HTERT RPE-1 (cell line): ENCODE data around the gene NUP42.
"Not testable (repeated sequence)": the region's sequence is repeated elsewhere in the genome, so short reads cannot be mapped to it uniquely, and the experiment has no call there.

Experiments
- in situ Hi-C: fragments of 300-500 bp; cut with MboI; formaldehyde crosslinking; loops from 4 replicates; pipeline ENCODE4 v1.14.3; 2020; ENCODE audit warnings: low sequenced_read_pairs

The NUP42 gene, protein sequence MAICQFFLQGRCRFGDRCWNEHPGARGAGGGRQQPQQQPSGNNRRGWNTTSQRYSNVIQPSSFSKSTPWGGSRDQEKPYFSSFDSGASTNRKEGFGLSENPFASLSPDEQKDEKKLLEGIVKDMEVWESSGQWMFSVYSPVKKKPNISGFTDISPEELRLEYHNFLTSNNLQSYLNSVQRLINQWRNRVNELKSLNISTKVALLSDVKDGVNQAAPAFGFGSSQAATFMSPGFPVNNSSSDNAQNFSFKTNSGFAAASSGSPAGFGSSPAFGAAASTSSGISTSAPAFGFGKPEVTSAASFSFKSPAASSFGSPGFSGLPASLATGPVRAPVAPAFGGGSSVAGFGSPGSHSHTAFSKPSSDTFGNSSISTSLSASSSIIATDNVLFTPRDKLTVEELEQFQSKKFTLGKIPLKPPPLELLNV

GRCh38 chr7:23181684-23182553 lies at the start of gene NUP42:
TSS of gene NUP42 (plus strand) at chr7:23182048. CDS start at chr7:23182086, 38 bp downstream.
- in situ Hi-C loops, result no loop called here

GRCh38 chr7:23133797-23134196 lies 48.1 kb upstream of the NUP42 start:
- in situ Hi-C loops, result no loop called here

- in situ Hi-C loops, result no loop called here
Measured at GRCh38 chr7:23135755-23136154, 46.1 kb upstream of the NUP42 start.

DNA sequence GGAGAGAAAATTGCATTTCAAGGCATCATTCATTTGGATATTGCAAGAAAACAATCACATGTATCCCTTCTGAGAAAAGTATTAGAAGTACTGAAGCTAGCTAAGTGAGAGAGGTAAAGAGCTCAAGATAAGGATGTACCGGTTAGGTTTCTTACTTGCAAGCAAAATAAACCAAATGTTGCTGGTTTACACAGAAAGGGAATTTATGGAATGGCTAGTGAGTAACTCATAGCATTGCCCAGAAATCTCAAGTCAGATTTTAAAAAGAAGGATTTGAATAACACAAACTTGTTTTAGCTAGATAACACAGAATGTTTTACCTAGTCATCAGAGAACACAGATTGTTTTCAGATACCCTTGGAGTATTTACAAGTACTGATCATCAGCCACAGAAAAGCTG lies 45.6 kb upstream of the NUP42 start:
- in situ Hi-C loops, result no loop called here

DNA sequence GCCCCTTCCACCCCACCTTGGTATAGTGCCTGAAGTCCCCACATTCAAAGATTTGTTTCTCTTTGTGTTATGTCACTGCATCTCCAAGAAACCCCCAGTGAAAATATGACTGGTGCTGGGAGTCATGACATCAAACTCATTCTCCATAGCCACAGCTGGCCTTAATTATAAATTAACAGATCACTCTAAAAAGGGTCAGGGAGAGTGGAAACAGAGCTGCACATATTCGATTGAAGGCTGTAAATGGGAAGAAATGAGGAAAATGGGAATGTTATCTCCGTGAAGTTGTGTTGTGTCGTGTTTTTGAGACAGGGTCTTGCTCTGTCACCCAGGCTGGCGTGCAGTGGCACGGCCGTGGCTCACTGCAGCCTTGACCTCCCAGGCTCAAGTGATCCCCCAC lies 24.2 kb upstream of the NUP42 start:
- in situ Hi-C loops, result no loop called here

- in situ Hi-C loops, result no loop called here
Measured at GRCh38 chr7:23158546-23158945, 23.3 kb upstream of the NUP42 start.

GRCh38 chr7:23161482-23161881 lies 20.4 kb upstream of the NUP42 start:
- in situ Hi-C loops, result no loop called here

- in situ Hi-C loops, result no loop called here
Measured at GRCh38 chr7:23164846-23165245, 17.0 kb upstream of the NUP42 start.

DNA sequence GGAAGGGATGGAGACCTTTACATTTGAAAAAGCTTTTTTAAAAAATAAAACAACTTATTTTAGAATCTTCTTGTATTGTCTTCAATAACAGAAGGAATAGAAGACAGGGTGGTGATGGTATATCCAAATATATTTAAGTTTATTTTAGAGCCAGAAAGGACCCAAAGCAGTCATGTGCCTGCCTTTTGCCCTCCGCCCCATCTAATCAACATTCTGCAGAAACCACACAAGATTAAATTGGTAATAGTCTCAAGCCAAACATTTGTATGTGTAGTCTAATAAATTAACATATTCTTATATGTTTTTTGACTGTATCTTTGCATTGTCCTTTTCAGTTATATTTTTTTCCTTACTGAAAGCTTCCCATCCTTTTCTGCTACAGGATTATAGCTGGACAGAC lies 16.5 kb upstream of the NUP42 start:
- in situ Hi-C loops, result no loop called here

- in situ Hi-C loops, result no loop called here
Measured at GRCh38 chr7:23167691-23168090, 14.2 kb upstream of the NUP42 start.

DNA sequence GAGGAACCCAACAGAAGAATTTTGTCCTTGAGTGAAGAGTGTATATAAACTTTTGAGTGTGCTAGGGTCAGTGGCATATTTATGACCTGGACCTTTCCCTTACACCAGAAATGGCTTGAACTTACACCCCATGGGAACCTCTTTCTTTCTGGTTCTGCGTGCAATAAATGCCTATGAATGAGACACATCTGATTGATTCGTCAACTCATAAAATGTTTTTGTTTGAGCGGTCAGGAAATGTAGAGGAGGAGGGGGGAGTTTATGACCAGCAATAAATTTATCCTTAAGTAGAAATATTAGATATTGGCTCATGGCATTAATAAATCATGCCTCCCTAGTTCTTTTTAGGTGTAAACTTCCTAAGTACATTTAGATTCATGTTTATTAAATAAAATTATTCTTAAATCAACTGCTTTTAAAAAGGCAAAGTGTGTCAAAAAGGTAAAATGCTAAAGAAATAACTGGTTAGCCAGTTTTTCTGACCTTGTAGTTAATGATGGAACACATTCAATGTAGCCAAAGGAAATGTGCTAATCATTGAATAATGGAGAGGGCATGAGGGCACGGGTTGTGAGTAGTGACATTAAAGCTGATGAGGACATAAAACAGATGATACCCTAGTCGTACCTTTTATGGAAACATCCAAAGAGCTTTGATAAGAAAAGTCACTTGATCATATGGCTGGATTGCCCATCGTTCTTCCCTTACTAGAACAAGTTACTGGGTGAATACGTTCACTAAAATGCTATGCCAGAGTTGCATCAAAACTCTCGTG lies 13.6 kb upstream of the NUP42 start:
- in situ Hi-C loops, result no loop called here

DNA sequence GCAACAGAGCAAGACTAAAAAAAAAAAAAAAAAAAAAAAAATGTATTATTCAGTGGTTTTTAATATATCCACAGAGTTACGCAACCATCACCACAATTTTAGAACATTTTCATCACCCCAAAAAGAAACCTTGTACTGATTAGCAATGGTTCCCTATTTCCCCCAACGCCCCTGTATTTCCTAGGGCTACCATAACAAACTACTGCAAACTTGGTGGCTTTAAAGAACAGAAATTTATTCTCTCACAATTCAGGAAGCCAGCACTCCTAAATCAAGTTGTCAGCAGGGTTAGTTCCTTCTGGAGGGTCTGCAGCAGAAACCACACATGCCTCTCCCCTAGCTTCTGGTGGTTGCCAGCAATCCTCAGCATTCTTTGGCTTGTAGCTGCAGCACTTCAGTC lies 5.9 kb upstream of the NUP42 start:
- in situ Hi-C loops, result no loop called here

DNA sequence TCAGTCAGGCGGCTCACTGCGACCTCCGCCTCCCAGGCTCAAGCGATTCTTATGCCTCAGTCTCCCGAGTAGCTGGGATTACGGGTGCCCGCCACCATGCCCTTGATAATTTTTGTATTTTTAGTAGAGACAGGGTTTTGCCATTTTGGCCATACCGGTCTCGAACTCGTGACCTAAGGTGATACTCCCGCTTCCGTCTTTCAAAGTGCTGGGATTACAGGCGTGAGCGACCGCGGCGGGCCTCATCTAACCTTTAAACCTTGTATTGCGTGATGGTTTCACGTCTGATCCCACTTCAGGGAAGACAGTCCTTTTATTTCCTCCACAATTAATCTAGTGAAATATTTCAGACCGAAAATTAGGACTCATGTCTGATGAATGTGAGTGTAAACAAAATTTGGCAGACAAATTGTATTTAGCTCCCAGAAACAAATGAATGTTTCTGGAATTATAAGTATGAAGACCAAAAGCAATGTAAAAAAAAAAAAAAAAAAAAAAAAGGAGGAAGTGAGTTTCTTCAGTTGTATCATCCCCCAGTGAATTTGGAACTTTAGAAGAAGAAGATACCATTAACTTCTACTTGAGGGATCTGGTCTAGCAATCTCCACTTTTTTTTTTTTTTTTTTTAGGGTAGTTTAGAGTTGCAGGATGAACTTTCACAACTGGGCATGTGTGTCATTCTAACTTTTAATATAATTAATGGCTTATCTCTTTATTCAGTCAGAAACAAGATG lies 1.6 kb downstream of the NUP42 start:
- in situ Hi-C loops, result no loop called here

GRCh38 chr7:23184291-23184690 lies 2.4 kb downstream of the NUP42 start:
- in situ Hi-C loops, result no loop called here

DNA sequence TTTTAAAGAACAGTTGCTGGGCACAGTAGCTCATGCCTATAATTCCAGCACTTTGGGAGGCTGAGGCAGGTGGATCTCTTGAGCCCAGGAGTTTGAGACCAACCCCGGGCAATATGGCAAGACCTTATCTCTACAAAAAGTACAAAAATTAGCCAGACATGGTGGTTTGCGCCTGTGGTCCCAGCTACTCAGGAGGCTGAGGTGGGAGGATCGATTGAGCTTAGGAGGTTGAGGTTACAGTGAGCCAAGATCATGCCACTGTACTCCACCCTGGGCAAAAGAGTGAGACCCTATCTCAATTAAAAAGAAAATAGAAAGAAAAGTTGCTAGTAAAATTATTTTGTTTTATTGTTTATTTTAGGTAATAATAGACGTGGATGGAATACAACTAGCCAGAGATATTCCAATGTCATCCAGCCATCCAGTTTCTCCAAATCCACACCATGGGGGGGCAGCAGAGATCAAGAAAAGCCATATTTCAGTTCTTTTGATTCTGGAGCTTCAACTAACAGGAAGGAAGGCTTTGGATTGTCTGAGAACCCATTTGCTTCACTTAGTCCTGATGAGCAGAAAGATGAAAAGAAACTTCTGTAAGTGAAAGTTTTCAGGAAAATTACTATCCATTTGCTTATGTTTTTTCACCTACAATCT lies 3.0 kb downstream of the NUP42 start:
- in situ Hi-C loops, result no loop called here

- in situ Hi-C loops, result no loop called here
Measured at GRCh38 chr7:23185980-23186379, 4.1 kb downstream of the NUP42 start.

DNA sequence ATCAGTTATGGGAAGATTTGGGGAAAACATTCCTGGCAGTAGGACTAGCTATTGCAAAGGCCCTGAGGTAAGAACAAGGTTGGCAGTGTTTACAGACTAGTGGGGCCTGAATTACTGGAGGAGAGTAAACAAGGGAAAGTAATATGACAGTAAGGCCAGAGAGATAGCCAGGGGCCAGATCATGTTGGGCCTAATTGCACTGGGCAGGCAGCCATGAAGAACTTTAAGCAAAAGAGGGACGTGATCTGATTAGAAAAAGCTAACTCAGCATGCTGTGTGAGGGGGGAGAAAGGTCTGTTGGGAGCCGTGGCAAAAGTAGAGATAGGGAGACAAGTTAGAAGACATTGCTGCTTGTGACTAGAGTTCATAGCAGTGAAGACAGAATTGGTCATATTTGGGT lies 9.2 kb downstream of the NUP42 start:
- in situ Hi-C loops, result no loop called here

DNA sequence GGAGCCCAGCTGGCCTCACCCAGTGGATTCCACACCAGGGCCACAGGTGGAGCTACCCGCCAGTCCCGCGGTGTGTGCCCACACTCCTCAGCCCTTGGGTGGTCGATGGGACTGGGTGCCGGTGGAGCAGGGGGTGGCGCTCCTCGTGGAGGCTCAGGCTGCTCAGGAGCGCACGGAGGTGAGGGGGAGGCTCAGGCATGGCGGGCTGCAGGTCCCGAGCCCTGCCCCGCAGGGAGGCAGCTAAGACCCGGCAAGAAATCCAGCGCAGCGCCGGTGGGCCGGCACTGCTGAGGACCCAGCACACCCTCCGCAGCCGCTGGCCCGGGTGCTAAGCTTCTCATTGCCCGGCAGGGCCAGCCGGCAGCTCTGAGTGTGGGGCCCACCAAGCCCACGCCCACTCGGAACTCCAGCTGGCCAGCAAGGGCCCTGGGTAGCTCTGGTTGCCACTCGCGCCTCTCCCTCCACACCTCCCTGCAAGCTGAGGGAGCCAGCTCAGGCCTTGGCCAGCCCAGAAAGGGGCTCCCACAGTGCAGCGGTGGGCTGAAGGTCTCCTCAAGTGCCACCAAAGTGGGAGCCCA lies 11.9 kb downstream of the NUP42 start:
- in situ Hi-C loops, result not testable (repeated sequence)

GRCh38 chr7:23196306-23196705 lies 14.5 kb downstream of the NUP42 start:
- in situ Hi-C loops, result no loop called here

GRCh38 chr7:23197745-23198144 lies 15.9 kb downstream of the NUP42 start:
- in situ Hi-C loops, result not testable (repeated sequence)
